CD4-positive, alpha-beta T cell treated with Interleukin-4 for 1 hour (primary cell): ENCODE measurements around the gene METTL8.
"Not testable (repeated sequence)": the region's sequence is repeated elsewhere in the genome, so short reads cannot be mapped to it uniquely, and the experiment has no call there.

ENCODE experiments used
- DNase-seq, 2 donors: peaks; one replicate each; pipeline ENCODE4 v3.0.0-alpha.2; 2020 to 2022

Gene METTL8

GRCh38 chr2:171422710-171423495 is 10.9 kb downstream of the METTL8 start:
- DNase-seq = not testable (repeated sequence)

GRCh38 chr2:171420728-171421563 is 12.8 kb downstream of the METTL8 start:
- no peak for DNase-seq

- no peak for DNase-seq
Observed at GRCh38 chr2:171419333-171419732, 14.5 kb downstream of the METTL8 start.

GRCh38 chr2:171416009-171416926 is 17.5 kb downstream of the METTL8 start:
- peak; percentile 83 to 85 for DNase-seq

- DNase-seq = not testable (repeated sequence)
Observed at GRCh38 chr2:171414645-171415044, 19.1 kb downstream of the METTL8 start.

- no peak for DNase-seq
Observed at GRCh38 chr2:171412571-171413175, 21.1 kb downstream of the METTL8 start.

GRCh38 chr2:171411791-171412483 is 21.9 kb downstream of the METTL8 start:
- DNase-seq = no peak

- DNase-seq = no peak
Observed at GRCh38 chr2:171411214-171411613, 22.6 kb downstream of the METTL8 start.

- no peak for DNase-seq
Observed at GRCh38 chr2:171410624-171411023, 23.2 kb downstream of the METTL8 start.

GRCh38 chr2:171410101-171410500 is 23.7 kb downstream of the METTL8 start:
- DNase-seq = no peak

GRCh38 chr2:171409436-171409971 is 24.3 kb downstream of the METTL8 start:
- DNase-seq = no peak

GRCh38 chr2:171407676-171408044 is 26.1 kb downstream of the METTL8 start:
- no peak for DNase-seq

- DNase-seq = peak in 1 of 2 donors; percentile 20
Observed at GRCh38 chr2:171407030-171407675, 26.6 kb downstream of the METTL8 start.

- DNase-seq = peak in 1 of 2 donors; percentile 22
Observed at GRCh38 chr2:171406044-171406443, 27.7 kb downstream of the METTL8 start.

- no peak for DNase-seq
Observed at GRCh38 chr2:171405546-171405945, 28.2 kb downstream of the METTL8 start.

GRCh38 chr2:171404719-171405118 is 29.1 kb downstream of the METTL8 start:
- no peak for DNase-seq

GRCh38 chr2:171404261-171404660 is 29.5 kb downstream of the METTL8 start:
- no peak for DNase-seq

GRCh38 chr2:171402906-171403580 is 30.7 kb downstream of the METTL8 start:
- DNase-seq = no peak

- DNase-seq = no peak
Observed at GRCh38 chr2:171401947-171402346, 31.8 kb downstream of the METTL8 start.

- DNase-seq = no peak
Observed at GRCh38 chr2:171400395-171400794, 33.4 kb downstream of the METTL8 start.
